IPS-18c (cell line): ENCODE data around the gene APMAP.
"Not testable (repeated sequence)": the region's sequence is repeated elsewhere in the genome, so short reads cannot be mapped to it uniquely, and the experiment has no call there.

Source experiments
- H3K4me3 ChIP-seq: 2 replicates; pipeline ENCODE4 v1.7.0; 2013; ENCODE audit warnings: low read depth, mild to moderate bottlenecking, low read length, moderate library complexity; ENCODE audit not compliant: insufficient read depth
- H3K9me3 ChIP-seq: one replicate; pipeline ENCODE4 v1.6.1; 2013; ENCODE audit warnings: mild to moderate bottlenecking, low read length, moderate library complexity; ENCODE audit not compliant: control insufficient read depth, insufficient read depth

The APMAP gene

GRCh38 chr20:24936526-24937407 lies 55.8 kb downstream of the APMAP start:
- Histone ChIP-seq H3K9me3 (no peaks in the 10 kb centered on the region), H3K4me3 (no peak overlapping the region)

DNA sequence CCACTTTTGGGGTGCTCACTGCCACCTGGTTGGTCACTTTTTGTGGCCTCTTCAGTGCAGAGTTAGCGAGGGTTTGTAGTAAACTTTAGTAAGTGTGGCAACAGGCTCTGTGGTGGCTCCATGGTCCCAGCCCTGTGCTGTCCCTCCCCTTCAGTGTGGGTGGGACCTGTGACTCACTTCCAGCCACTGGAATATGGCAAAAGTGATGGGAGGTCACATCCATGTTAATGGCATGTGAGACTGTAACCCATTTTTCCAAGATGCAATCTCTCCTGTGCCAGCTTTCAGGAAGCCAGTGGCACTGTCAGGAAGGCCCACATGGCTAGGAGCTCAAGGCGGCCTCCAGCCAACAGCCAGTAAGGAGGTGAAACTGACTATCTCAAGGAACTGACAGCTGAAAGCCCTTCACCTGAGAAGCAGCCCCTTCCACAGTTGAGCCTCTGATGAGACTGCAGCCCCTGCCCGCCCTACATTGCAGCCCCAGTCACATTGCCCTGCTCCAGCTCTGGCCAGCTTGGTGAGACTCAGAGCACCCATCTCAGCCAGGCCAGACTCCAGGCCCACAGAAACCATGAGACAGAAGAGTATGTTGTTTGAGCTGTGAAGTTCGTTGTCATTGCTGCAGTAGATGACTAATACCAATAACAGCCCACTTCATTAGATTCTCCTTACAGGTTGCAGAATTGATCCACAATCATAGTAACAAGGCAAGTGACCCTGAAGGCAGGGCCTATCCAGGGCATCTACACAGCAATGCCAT lies 56.6 kb downstream of the APMAP start:
- no peak overlapping the region for H3K4me3 ChIP-seq

GRCh38 chr20:24935140-24935539 lies 57.4 kb downstream of the APMAP start:
- no peak overlapping the region for H3K4me3 ChIP-seq
- no peaks in the 10 kb centered on the region for H3K9me3 ChIP-seq

More for the DNA sequence above, 56.6 kb downstream of the APMAP start:
- H3K9me3 ChIP-seq, result no peaks in the 10 kb centered on the region

- Histone ChIP-seq H3K9me3 (no peaks in the 10 kb centered on the region), H3K4me3 (no peak overlapping the region)
Measured at GRCh38 chr20:24934716-24935115, 57.8 kb downstream of the APMAP start.

DNA sequence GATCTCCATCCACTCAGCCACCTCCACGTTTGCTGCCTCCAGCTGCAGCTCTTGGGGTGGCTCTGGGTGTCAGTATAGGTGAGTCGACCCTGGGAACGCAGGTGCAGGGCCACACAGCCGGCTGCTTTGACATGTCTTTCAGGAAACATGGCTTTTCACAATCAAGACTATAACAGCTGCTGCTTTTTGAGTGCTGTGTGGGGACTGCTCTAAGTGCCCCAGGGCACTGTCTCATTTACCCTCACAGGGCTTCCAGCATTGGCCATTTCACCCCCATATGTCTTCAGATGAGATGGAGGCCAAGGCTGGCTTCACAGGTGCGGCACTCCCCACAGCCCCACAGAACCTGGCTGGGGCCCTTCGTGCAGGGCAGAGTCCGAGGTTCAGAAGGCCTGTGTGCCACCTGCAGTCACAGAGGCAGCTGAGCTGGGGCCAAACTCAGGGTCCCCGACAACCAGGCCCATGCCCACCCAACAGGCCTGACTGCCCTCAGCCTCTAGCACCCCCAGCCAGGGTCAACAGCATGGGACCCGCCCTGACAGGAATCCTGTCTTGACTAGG lies 58.4 kb downstream of the APMAP start:
- Histone ChIP-seq H3K9me3 (no peaks in the 10 kb centered on the region), H3K4me3 (no peak overlapping the region)

GRCh38 chr20:24933266-24933908 lies 59.2 kb downstream of the APMAP start:
- H3K4me3 ChIP-seq, result no peak overlapping the region

DNA sequence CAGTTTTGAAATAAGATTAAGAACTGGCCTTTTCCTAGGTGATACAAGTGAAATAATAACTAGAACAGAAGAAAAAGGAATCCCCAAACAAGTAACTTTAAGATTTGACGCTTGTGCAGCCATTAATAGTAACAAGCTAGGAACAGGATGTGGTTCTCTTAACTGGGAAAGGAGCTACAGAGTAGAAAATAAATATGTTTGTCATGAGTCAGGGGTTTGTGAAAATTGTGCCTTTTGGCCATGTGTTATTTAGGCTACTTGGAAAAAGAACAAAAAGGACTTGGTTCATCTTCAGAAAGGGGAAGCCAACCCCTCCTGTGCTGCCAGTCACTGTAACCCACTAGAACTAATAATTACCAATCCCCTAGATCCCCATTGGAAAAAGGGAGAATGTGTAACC lies 60.7 kb downstream of the APMAP start:
- not testable (repeated sequence) for H3K4me3 ChIP-seq, H3K9me3 ChIP-seq

More at GRCh38 chr20:24933266-24933908, 59.2 kb downstream of the APMAP start:
- H3K9me3 ChIP-seq, result no peaks in the 10 kb centered on the region

- H3K4me3 ChIP-seq, result not testable (repeated sequence)
Measured at GRCh38 chr20:24930724-24931688, 61.5 kb downstream of the APMAP start.

DNA sequence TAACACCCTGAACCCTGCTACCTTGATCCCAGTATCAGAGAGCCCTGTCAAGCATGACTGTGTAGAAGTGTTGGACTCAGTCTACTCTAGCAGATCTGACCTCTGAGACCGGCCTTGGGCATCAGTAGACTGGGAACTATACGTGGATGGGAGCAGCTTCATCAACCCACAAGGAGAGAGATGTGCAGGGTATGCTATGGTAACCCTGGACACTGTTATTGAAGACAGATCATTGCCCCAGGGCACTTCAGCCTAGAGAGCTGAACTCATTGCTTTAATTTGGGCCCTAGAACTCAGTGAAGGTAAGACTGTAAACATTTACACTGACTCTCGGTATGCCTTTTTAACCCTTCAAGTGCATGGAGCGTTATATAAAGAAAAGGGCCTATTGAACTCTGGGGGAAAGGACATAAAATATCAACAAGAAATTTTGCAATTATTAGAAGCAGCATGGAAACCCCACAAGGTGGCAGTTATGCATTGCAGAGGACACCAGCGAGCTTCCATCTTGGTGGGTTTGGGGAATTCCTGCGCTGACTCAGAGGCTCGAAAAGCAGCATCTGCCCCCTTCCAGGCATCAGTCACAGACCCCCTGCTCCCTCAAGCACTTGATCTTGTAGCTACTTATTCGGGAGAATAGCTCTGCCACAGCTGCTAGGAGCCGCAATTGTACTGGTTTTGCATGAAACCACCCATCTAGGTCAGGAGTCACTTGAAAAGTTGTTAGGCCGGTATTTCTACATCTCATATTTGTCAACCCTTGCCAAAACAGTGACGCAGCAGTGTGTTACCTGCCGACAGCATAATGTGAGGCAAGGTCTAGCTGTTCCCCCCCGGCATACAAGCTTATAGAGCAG lies 62.5 kb downstream of the APMAP start:
- H3K9me3 ChIP-seq, H3K4me3 ChIP-seq: not testable (repeated sequence)

More at GRCh38 chr20:24930724-24931688, 61.5 kb downstream of the APMAP start:
- not testable (repeated sequence) for H3K9me3 ChIP-seq

DNA sequence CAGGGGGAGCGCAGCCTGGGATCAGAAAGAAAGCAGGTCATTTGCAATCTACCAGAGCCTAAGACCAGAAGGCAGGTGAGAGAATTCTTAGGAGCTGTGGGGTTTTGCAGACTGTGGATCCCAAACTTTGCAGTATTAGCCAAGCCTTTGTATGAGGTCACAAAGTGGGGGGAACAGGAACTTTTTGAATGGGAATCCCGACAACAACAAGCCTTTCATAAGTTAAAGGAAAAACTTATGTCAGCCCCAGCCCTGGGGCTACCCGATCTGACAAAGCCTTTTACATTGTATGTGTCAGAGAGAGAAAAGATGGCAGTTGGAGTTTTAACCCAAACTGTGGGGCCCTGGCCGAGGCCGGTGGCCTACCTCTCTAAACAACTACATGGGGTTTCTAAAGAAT lies 63.3 kb downstream of the APMAP start:
- H3K4me3 ChIP-seq, H3K9me3 ChIP-seq: not testable (repeated sequence)

- H3K4me3 ChIP-seq, H3K9me3 ChIP-seq: not testable (repeated sequence)
Measured at GRCh38 chr20:24920706-24921105, 71.8 kb downstream of the APMAP start.

GRCh38 chr20:24919665-24920064 lies 72.9 kb downstream of the APMAP start:
- H3K9me3 ChIP-seq, H3K4me3 ChIP-seq: not testable (repeated sequence)

DNA sequence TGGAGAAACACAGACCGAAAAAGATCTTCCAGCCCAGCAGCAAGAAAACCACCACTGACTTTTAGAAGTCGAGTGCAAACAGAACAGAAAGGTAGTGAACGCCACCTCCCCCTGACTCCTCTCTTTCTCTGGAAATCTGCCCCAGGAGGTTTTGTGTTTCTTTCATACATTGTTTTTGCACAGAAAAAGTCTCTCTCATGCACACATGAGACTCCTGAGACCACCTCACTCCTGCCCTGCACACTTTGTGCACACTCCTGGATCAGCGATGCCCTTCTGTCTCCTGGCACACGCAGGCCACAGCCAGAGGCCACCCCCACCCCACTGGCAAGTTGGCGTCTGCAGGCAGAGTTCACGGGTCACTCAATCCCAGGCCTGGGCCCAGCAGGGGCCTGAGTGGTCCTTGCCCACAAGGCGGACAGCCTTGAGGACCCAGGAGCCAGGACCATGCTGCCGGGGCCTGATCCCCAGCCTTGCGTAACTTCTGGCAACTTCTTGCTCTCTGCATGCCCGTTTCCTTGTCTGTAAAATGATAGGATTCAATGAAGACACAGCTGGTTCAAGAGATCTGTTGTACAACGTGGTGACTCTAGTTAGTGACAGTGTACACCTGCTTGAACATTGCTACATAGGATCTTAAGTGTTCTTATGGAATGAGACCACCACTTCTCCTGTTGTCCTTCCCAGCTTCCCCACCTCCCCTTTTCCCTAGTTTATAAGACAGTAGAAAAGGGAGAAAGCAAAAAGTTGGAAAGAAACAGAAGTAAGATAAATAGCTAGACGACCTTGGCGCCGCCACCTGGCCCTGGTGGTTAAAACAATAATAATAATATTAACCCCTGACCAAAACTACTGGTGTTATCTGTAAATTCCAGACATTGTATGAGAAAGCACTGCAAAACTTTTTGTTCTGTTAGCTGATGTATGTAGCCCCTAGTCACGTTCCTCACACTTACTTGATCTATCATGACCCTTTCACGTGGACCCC lies 73.7 kb downstream of the APMAP start:
- Histone ChIP-seq H3K4me3 (no peak overlapping the region), H3K9me3 (no peaks in the 10 kb centered on the region)

DNA sequence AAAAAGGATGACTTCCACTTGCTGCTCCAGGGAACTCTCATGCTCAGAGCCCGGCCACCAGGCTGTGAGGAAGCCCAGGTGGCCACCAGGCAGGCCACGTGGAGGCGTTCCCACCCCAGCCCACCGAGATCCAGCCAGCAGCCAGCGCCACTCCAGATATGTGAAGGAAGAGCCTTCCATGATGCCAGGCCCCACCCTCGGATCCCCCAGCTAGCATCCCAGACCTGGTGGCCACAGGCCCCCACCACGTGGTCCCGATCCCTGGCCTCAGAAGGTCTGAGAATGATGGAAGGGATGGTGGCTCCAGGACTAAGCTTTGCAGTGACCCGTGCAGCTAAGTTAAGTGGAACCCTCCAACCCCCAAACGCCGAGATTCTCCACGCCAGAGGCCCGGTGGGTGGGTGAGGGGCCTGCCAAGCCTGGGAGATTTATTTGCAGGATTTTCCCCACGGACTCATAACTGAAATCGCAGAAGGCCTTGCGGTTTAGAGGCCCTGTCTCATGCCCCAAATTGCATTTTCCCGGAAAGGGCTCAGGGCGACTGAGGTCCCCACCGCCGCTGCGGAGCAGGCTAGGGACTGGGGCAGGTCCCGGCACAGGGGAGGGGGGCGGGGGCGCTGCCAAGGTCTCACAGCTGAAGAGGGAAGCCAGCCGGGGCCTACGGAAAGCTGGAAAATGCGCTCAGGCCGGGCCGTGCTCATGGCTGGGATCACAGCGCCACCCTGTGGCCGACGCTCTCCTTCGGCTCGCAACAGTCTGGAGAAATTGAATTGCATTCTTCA lies 74.6 kb downstream of the APMAP start:
- H3K4me3 ChIP-seq, result no peak overlapping the region
- no peaks in the 10 kb centered on the region for H3K9me3 ChIP-seq
